ENCODE measurements around the gene EIF2B2. TPM values are rescaled to one million over a fixed set of nuclear protein-coding genes. Genes with fewer than 3 reads are reported as not detected.
A peak's percentile ranks its signal among the peaks of the same experiment; 100 is the strongest.

EIF2B2 gene
- total RNA-seq, 1 donor from 2014 or later = 37.7 TPM

DNA sequence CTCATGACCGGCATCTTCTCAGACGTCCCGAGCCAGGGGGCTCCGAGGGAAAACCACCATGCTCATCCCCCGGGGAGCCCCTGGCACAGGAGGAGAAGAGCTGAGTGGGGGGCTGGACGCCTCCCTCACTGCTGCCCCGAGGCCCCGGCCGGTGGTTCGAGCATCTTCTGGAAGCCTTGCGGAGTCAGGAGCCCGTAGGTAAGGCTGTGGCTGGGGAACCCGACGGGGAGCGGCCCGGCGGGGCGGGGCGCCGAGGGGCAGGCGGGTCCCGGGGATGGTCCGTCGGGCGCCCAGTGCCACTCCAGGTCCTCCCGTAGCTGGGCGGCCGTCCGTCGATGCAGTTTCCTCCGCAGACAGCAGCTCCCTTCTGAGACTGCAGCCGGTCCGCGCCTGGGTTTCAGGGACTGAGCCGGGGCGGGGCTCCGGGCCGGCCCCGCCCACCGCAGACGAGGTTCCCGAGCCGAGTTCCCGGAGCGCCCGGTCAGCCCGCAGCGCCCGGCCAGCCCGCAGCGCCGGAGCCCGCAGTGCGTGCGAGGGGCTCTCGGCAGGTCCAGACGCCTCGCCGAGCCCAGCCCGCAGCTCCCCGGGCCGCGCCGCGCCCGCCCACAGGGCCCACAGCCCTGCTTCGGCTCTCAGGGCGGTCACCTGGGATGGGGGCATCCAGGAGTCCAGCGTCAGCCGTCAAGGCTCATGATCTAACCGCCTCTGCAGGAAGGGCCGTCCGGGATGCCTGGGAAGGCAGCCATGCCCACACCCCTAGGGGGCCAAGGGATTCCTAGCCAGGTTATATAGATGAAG, 47.3 kb upstream of the EIF2B2 start, which contains the start of gene PGF:
Gene PGF, minus strand, starts transcription at position 369 of the 798 bp plus-strand sequence. Its CDS starts 355 bp downstream, at position 14.
- peaks cover 7% of the 10 kb centered on the region for H3K27me3 Mint-ChIP-seq (ENCODE audit: low read depth, unreplicated experiment)
- H3K36me3 Mint-ChIP-seq (ENCODE audit: low read depth, unreplicated experiment) = no peaks in the 10 kb centered on the region
- H3K4me3 Mint-ChIP-seq (ENCODE audit: unreplicated experiment) = peak within 1 kb of the TSS; percentile 6
- no peak within 1 kb of the TSS for H3K27ac ChIP-seq (ENCODE audit: low read depth, low read length)
- no peaks in the 10 kb centered on the region for H3K9me3 ChIP-seq (ENCODE audit: insufficient read depth, low read depth, low read length)
- peak within 1 kb of the TSS; percentile 80 for H2AFZ ChIP-seq (ENCODE audit: low read depth, low read length)
- peak within 1 kb of the TSS; percentile 59 for H3K4me3 ChIP-seq (ENCODE audit: insufficient read depth, low read depth, low read length)
- H3K27ac Mint-ChIP-seq (ENCODE audit: unreplicated experiment) = no peak within 1 kb of the TSS
- peaks cover 10% of the 10 kb centered on the region for H3K79me2 ChIP-seq (ENCODE audit: insufficient read depth, low read length)
- no peaks in the 10 kb centered on the region for H4K20me1 ChIP-seq (ENCODE audit: insufficient read depth, low read length)
- H3K4me2 ChIP-seq (ENCODE audit: low read length) = peak within 1 kb of the TSS; percentile 88
- H3K4me1 ChIP-seq (ENCODE audit: insufficient read depth, low read length) = peaks cover 10% of the 10 kb centered on the region
- TF ChIP-seq, protein P1, sequence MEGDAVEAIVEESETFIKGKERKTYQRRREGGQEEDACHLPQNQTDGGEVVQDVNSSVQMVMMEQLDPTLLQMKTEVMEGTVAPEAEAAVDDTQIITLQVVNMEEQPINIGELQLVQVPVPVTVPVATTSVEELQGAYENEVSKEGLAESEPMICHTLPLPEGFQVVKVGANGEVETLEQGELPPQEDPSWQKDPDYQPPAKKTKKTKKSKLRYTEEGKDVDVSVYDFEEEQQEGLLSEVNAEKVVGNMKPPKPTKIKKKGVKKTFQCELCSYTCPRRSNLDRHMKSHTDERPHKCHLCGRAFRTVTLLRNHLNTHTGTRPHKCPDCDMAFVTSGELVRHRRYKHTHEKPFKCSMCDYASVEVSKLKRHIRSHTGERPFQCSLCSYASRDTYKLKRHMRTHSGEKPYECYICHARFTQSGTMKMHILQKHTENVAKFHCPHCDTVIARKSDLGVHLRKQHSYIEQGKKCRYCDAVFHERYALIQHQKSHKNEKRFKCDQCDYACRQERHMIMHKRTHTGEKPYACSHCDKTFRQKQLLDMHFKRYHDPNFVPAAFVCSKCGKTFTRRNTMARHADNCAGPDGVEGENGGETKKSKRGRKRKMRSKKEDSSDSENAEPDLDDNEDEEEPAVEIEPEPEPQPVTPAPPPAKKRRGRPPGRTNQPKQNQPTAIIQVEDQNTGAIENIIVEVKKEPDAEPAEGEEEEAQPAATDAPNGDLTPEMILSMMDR (IDR thresholded peaks at IDR 0.05; ENCODE audit: insufficient read depth, low read depth, low read length) = no peak
- no peak for TF ChIP-seq EZH2 (IDR thresholded peaks at IDR 0.05; ENCODE audit: insufficient read depth, low read length)
- FAIRE-seq = no peak
- peak within 1 kb of the TSS; percentile 75 for H3K9ac ChIP-seq (ENCODE audit: low read length)
- H3K9me3 Mint-ChIP-seq (ENCODE audit: unreplicated experiment) = no peaks in the 10 kb centered on the region
- DNase-seq (ENCODE audit: low read depth) = no peak
- no peaks in the 10 kb centered on the region for H3K27me3 ChIP-seq (ENCODE audit: insufficient read depth, low read length)
- H3K36me3 ChIP-seq (ENCODE audit: insufficient read depth, low read length) = no peaks in the 10 kb centered on the region
- peaks cover 9% of the 10 kb centered on the region for H3K4me1 Mint-ChIP-seq (ENCODE audit: low read depth, unreplicated experiment)

DNA sequence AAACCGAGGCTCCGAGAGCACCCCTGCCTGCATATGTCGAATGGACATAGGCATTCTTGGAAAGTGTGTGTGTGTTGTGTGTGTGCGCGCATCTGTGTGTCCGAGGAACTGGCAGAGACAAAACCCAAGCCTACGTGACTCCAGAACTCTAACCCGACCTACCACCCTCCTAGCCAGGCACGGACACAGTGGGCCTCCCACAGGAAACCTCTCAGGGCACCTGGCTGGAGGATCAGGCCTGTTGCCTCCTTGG, 46.8 kb upstream of the EIF2B2 start:
- H3K27ac ChIP-seq (ENCODE audit: low read depth, low read length) = no peak overlapping the region
- peak overlapping the region; percentile 75 for H3K9ac ChIP-seq (ENCODE audit: low read length)
- Mint-ChIP-seq H3K27ac (ENCODE audit: unreplicated experiment) (no peak overlapping the region), H3K9me3 (ENCODE audit: unreplicated experiment) (peaks cover under 1% of the 10 kb centered on the region), H3K4me1 (ENCODE audit: low read depth, unreplicated experiment) (peaks cover 9% of the 10 kb centered on the region), H3K36me3 (ENCODE audit: low read depth, unreplicated experiment) (no peaks in the 10 kb centered on the region), H3K27me3 (ENCODE audit: low read depth, unreplicated experiment) (peaks cover 7% of the 10 kb centered on the region), H3K4me3 (ENCODE audit: unreplicated experiment) (no peak overlapping the region)
- no peaks in the 10 kb centered on the region for H3K36me3 ChIP-seq (ENCODE audit: insufficient read depth, low read length)
- no peak overlapping the region for H2AFZ ChIP-seq (ENCODE audit: low read depth, low read length)
- H4K20me1 ChIP-seq (ENCODE audit: insufficient read depth, low read length) = no peaks in the 10 kb centered on the region
- H3K4me2 ChIP-seq (ENCODE audit: low read length) = peak overlapping the region; percentile 88
- TF ChIP-seq, protein P1 (IDR thresholded peaks at IDR 0.05; ENCODE audit: insufficient read depth, low read depth, low read length) = no peak
- TF ChIP-seq EZH2 (IDR thresholded peaks at IDR 0.05; ENCODE audit: insufficient read depth, low read length) = no peak
- H3K4me3 ChIP-seq (ENCODE audit: insufficient read depth, low read depth, low read length) = no peak overlapping the region
- H3K27me3 ChIP-seq (ENCODE audit: insufficient read depth, low read length) = no peaks in the 10 kb centered on the region
- H3K9me3 ChIP-seq (ENCODE audit: insufficient read depth, low read depth, low read length) = no peaks in the 10 kb centered on the region
- H3K79me2 ChIP-seq (ENCODE audit: insufficient read depth, low read length) = peaks cover 10% of the 10 kb centered on the region
- FAIRE-seq (no peak), DNase-seq (ENCODE audit: low read depth) (no peak)
- peaks cover 10% of the 10 kb centered on the region for H3K4me1 ChIP-seq (ENCODE audit: insufficient read depth, low read length)

Measured in astrocyte (in vitro differentiated cells and primary cell).